H9 (cell line): Measurements from ENCODE around the gene XPC. TPM values are rescaled to one million over a fixed set of nuclear protein-coding genes. Genes with fewer than 3 reads are reported as not detected.

Experiments used
- DNase-seq: peaks from one replicate; pipeline ENCODE4 v3.0.0-alpha.2; 2017
- H2AFZ ChIP-seq: one replicate; pipeline ENCODE4 v1.6.1; 2013; ENCODE audit warnings: mild to moderate bottlenecking, low read length, control low read depth, moderate library complexity
- H2AK5ac ChIP-seq: 2 replicates; pipeline ENCODE4 v1.6.1; 2013; ENCODE audit warnings: low read length, control low read depth, mixed read lengths; ENCODE audit not compliant: insufficient read length
- H2BK120ac ChIP-seq: one replicate; pipeline ENCODE4 v1.6.1; 2013; ENCODE audit warnings: low read depth, mild to moderate bottlenecking, low read length, control low read depth, inconsistent platforms; ENCODE audit not compliant: poor library complexity, severe bottlenecking
- H2BK12ac ChIP-seq: 2 replicates; pipeline ENCODE4 v1.6.1; 2013; ENCODE audit warnings: low read length, control low read depth, mixed read lengths, low read depth; ENCODE audit not compliant: insufficient read length
- H2BK15ac ChIP-seq: 2 replicates; pipeline ENCODE4 v1.6.1; 2013; ENCODE audit warnings: low read depth, low read length, control low read depth
- H2BK20ac ChIP-seq: one replicate; pipeline ENCODE4 v1.6.1; 2013; ENCODE audit warnings: low read depth, mild to moderate bottlenecking, low read length, control low read depth, inconsistent platforms; ENCODE audit not compliant: poor library complexity, severe bottlenecking
- H2BK5ac ChIP-seq: 2 replicates; pipeline ENCODE4 v1.6.1; 2013; ENCODE audit warnings: low read length, control low read depth, mixed read lengths; ENCODE audit not compliant: insufficient read length
- H3K14ac ChIP-seq: 2 replicates; pipeline ENCODE4 v1.6.1; 2013; ENCODE audit warnings: low read length, control low read depth; ENCODE audit not compliant: insufficient read depth
- H3K18ac ChIP-seq: 2 replicates; pipeline ENCODE4 v1.6.1; 2013; ENCODE audit warnings: low read depth, mild to moderate bottlenecking, mixed read lengths, low read length, control low read depth; ENCODE audit not compliant: insufficient read length
- H3K23ac ChIP-seq: 2 replicates; pipeline ENCODE4 v1.6.1; 2013; ENCODE audit warnings: low read length, control low read depth, mixed read lengths, low read depth; ENCODE audit not compliant: insufficient read length
- H3K23me2 ChIP-seq: 2 replicates; pipeline ENCODE4 v1.6.1; 2013; ENCODE audit warnings: low read depth, mild to moderate bottlenecking, mixed read lengths, low read length, control low read depth; ENCODE audit not compliant: insufficient read length, poor library complexity, severe bottlenecking
- H3K27ac ChIP-seq: 2 replicates; pipeline ENCODE4 v1.5.1; 2013; ENCODE audit warnings: low read length, control low read depth, mixed read lengths, low read depth; ENCODE audit not compliant: insufficient read length
- H3K27me3 ChIP-seq: 2 replicates; pipeline ENCODE4 v1.6.1; 2013; ENCODE audit warnings: low read length, control low read depth, inconsistent platforms; ENCODE audit not compliant: insufficient read depth
- H3K4ac ChIP-seq: 2 replicates; pipeline ENCODE4 v1.6.1; 2013; ENCODE audit warnings: low read depth, mild to moderate bottlenecking, control low read depth, inconsistent platforms, low read length, moderate library complexity
- H3K4me1 ChIP-seq: 2 replicates; pipeline ENCODE4 v1.6.1; 2013; ENCODE audit warnings: low read length, control low read depth, inconsistent platforms; ENCODE audit not compliant: insufficient read depth
- H3K4me2 ChIP-seq: 2 replicates; pipeline ENCODE4 v1.6.1; 2013; ENCODE audit warnings: low read length, control low read depth, mixed read lengths; ENCODE audit not compliant: insufficient read length, insufficient read depth
- H3K56ac ChIP-seq: 2 replicates; pipeline ENCODE4 v1.6.1; 2013; ENCODE audit warnings: low read depth, mild to moderate bottlenecking, mixed read lengths, low read length, control low read depth; ENCODE audit not compliant: insufficient read length
- H3K79me1 ChIP-seq: 2 replicates; pipeline ENCODE4 v1.6.1; 2013; ENCODE audit warnings: low read depth, mild to moderate bottlenecking, moderate library complexity, low read length, control low read depth, inconsistent platforms; ENCODE audit not compliant: insufficient read depth, poor library complexity, severe bottlenecking
- H3K79me2 ChIP-seq: 2 replicates; pipeline ENCODE4 v1.6.1; 2013; ENCODE audit warnings: low read length, control low read depth, inconsistent platforms; ENCODE audit not compliant: insufficient read depth
- H3K9ac ChIP-seq: 2 replicates; pipeline ENCODE4 v1.6.1; 2013; ENCODE audit warnings: low read length, control low read depth, mixed read lengths; ENCODE audit not compliant: insufficient read length; ENCODE audit errors: extremely low read depth
- H3K9me3 ChIP-seq: one replicate; pipeline ENCODE4 v1.6.1; 2013; ENCODE audit warnings: low read depth, low read length, inconsistent platforms; ENCODE audit not compliant: control insufficient read depth
- H3T11ph ChIP-seq: one replicate; pipeline ENCODE4 v1.6.1; 2013; ENCODE audit warnings: mild to moderate bottlenecking, low read length, control low read depth, inconsistent platforms
- H4K20me1 ChIP-seq: one replicate; pipeline ENCODE4 v1.6.1; 2013; ENCODE audit not compliant: control insufficient read depth, insufficient read length, insufficient read depth
- H4K5ac ChIP-seq: 2 replicates; pipeline ENCODE4 v1.6.1; 2013; ENCODE audit warnings: low read depth, mild to moderate bottlenecking, mixed read lengths, low read length, control low read depth; ENCODE audit not compliant: insufficient read length
- H4K8ac ChIP-seq: replicated peaks from 2 replicates; pipeline ENCODE4 v1.6.1; 2013; ENCODE audit warnings: low read length, control low read depth, mixed read lengths, low read depth; ENCODE audit not compliant: insufficient read length
- H4K91ac ChIP-seq: 2 replicates; pipeline ENCODE4 v1.6.1; 2013; ENCODE audit warnings: low read depth, mild to moderate bottlenecking, moderate library complexity, mixed read lengths, low read length, control low read depth; ENCODE audit not compliant: insufficient read length
- H3K27ac Mint-ChIP-seq, 3 experiments: 2 replicates in 2 of 3; 3 replicates in 1 of 3; pipeline ENCODE4 v1.8.0; 2020 to 2021; ENCODE audit warnings: mixed read lengths in 3 of 3, mild to moderate bottlenecking in 1 of 3, moderate library complexity in 1 of 3
- H3K27me3 Mint-ChIP-seq: 2 replicates; pipeline ENCODE4 v1.8.0; 2021; ENCODE audit warnings: low read depth, mild to moderate bottlenecking, moderate library complexity, mixed read lengths
- H3K36me3 Mint-ChIP-seq, 3 experiments: 2 replicates in 2 of 3; 3 replicates in 1 of 3; pipeline ENCODE4 v1.8.0; 2020 to 2021; ENCODE audit warnings: low read depth in 3 of 3, mixed read lengths in 3 of 3; ENCODE audit not compliant: insufficient read depth in 1 of 3
- H3K4me1 Mint-ChIP-seq, 2 experiments: 2 replicates each; pipeline ENCODE4 v1.8.0; 2020; ENCODE audit warnings: mixed read lengths in 2 of 2
- H3K4me3 Mint-ChIP-seq, 2 experiments: 2 replicates in 1 of 2; 3 replicates in 1 of 2; pipeline ENCODE4 v1.8.0; 2020 to 2021; ENCODE audit warnings: mild to moderate bottlenecking in 2 of 2, mixed read lengths in 2 of 2, moderate library complexity in 1 of 2
- H3K9me3 Mint-ChIP-seq, 2 experiments: 2 replicates in 1 of 2; 3 replicates in 1 of 2; pipeline ENCODE4 v1.8.0; 2020; ENCODE audit warnings: mild to moderate bottlenecking in 2 of 2, mixed read lengths in 2 of 2, moderate library complexity in 1 of 2
- CTCF ChIP-seq: fragments of 200-600 bp; sonication (generic); conservative IDR thresholded peaks from 3 replicates; pipeline ENCODE4 v1.8.0; 2021; ENCODE audit warnings: antibody characterized with exemption, mild to moderate bottlenecking
- WGBS: extraction: QIAGEN DNeasy Blood & Tissue Kit; methylation state at CpG from one replicate; pipeline ENCODE4 v1.1.7; 2013; ENCODE audit warnings: missing lambda C conversion rate, low lambda C conversion rate, mixed read lengths; ENCODE audit not compliant: insufficient read length; ENCODE audit errors: extremely low coverage; 5-methylcytosine and 5-hydroxymethylcytosine counted together
- total RNA-seq: library from RNA; stranded (reverse); gene quantifications from 2 replicates; pipeline ENCODE4 v1.2.1, GENCODE V29; 2021

Gene XPC
- total RNA-seq, 1 experiment from 2014 or later: 30.3 TPM

GRCh38 chr3:14162178-14162577, 16.2 kb downstream of the XPC start:
- H3K36me3 Mint-ChIP-seq: peaks cover 72 to 100% (median 98%) of the 10 kb centered on the region in 3 experiments
- no peak overlapping the region for H2BK12ac ChIP-seq
- no peak overlapping the region for H3K4ac ChIP-seq
- no peak overlapping the region for H2BK5ac ChIP-seq
- no peak overlapping the region for H2BK20ac ChIP-seq
- H3K27me3 Mint-ChIP-seq: no peaks in the 10 kb centered on the region
- no peak for TF ChIP-seq CTCF
- H2BK15ac ChIP-seq: no peak overlapping the region
- H2AFZ ChIP-seq: no peak overlapping the region
- H4K5ac ChIP-seq: no peak overlapping the region
- H4K20me1 ChIP-seq: no peaks in the 10 kb centered on the region
- H4K91ac ChIP-seq: no peak overlapping the region
- no peak for DNase-seq
- H3K79me2 ChIP-seq: no peaks in the 10 kb centered on the region
- peaks cover 5 to 16% of the 10 kb centered on the region in 2 experiments; a peak in 4 of 5 replicates for H3K9me3 Mint-ChIP-seq
- no peak overlapping the region for H2AK5ac ChIP-seq
- H3K9me3 ChIP-seq: no peaks in the 10 kb centered on the region
- no peak overlapping the region for H3K4me2 ChIP-seq
- no peak overlapping the region for H3K23ac ChIP-seq
- H3K14ac ChIP-seq: no peak overlapping the region
- no peak overlapping the region for H3K27ac Mint-ChIP-seq
- WGBS: no CpG with 5 or more reads among the region's 2 CpGs
- H3K79me1 ChIP-seq: no peaks in the 10 kb centered on the region
- H3K27me3 ChIP-seq: no peaks in the 10 kb centered on the region
- H3K4me1 ChIP-seq: no peaks in the 10 kb centered on the region
- no peak overlapping the region for H3K18ac ChIP-seq
- H3K9ac ChIP-seq: no peak overlapping the region
- no peaks in the 10 kb centered on the region for H3K4me1 Mint-ChIP-seq
- H3K4me3 Mint-ChIP-seq: no peak overlapping the region
- H3K56ac ChIP-seq: no peak overlapping the region
- no peaks in the 10 kb centered on the region for H3K23me2 ChIP-seq
- H4K8ac ChIP-seq: no peak overlapping the region
- no peak overlapping the region for H3K27ac ChIP-seq
- H2BK120ac ChIP-seq: no peak overlapping the region
- H3T11ph ChIP-seq: no peak overlapping the region
